Measurements from ENCODE around the gene CFAP97.
A peak's percentile ranks its signal among the peaks of the same experiment; 100 is the strongest.
"Not testable (repeated sequence)": the region's sequence is repeated elsewhere in the genome, so short reads cannot be mapped to it uniquely, and the experiment has no call there.

CFAP97 gene

GRCh38 chr4:185221912-185222311 lies 18.1 kb upstream of the CFAP97 start:
- DNase-seq, result no peak

GRCh38 chr4:185221491-185221890 lies 17.7 kb upstream of the CFAP97 start:
- DNase-seq, result no peak

GRCh38 chr4:185219551-185220344 lies 15.9 kb upstream of the CFAP97 start:
- no peak for DNase-seq

GRCh38 chr4:185218312-185218711 lies 14.5 kb upstream of the CFAP97 start:
- no peak for DNase-seq

- no peak for DNase-seq
These were observed 13.7 kb upstream of the CFAP97 start for GRCh38 chr4:185217408-185217975.

- DNase-seq, result no peak
These were observed 11.5 kb upstream of the CFAP97 start for GRCh38 chr4:185215261-185215660.

- DNase-seq, result no peak
These were observed 10.1 kb upstream of the CFAP97 start for GRCh38 chr4:185213877-185214276.

- no peak for DNase-seq
These were observed 8.8 kb upstream of the CFAP97 start for GRCh38 chr4:185212581-185212980.

GRCh38 chr4:185211641-185212040 lies 7.8 kb upstream of the CFAP97 start:
- DNase-seq, result no peak

- DNase-seq, result no peak
These were observed 7.2 kb upstream of the CFAP97 start for GRCh38 chr4:185211035-185211434.

GRCh38 chr4:185210102-185210981 lies 6.5 kb upstream of the CFAP97 start:
- DNase-seq, result no peak

- DNase-seq, result not testable (repeated sequence)
These were observed 6.0 kb upstream of the CFAP97 start for GRCh38 chr4:185209852-185210101.

GRCh38 chr4:185209031-185209851 lies 5.4 kb upstream of the CFAP97 start, which contains the start of gene SNX25:
Gene SNX25, plus strand, starts transcription at chr4:185209598. Its CDS starts 229 bp downstream, at chr4:185209827.
- peak; percentile 24 to 56 for DNase-seq

- DNase-seq, result no peak
These were observed 3.7 kb upstream of the CFAP97 start for GRCh38 chr4:185207466-185207865.

- DNase-seq, result no peak
These were observed 2.0 kb upstream of the CFAP97 start for GRCh38 chr4:185205697-185206342.

- not testable (repeated sequence) for DNase-seq
These were observed 1.3 kb upstream of the CFAP97 start for GRCh38 chr4:185205073-185205472.

- no peak for DNase-seq
These were observed 574 bp upstream of the CFAP97 start for GRCh38 chr4:185204238-185204910.

GRCh38 chr4:185202984-185203485 lies 765 bp downstream of the CFAP97 start:
- DNase-seq, result no peak

- DNase-seq, result peak in 1 of 2 experiments; percentile 63
These were observed 1.5 kb downstream of the CFAP97 start for GRCh38 chr4:185201977-185202962.

GRCh38 chr4:185198189-185198588 lies 5.6 kb downstream of the CFAP97 start:
- not testable (repeated sequence) for DNase-seq
